HepG2 (cell line): ENCODE data around the gene RPL27A. TPM values are rescaled to one million over a fixed set of nuclear protein-coding genes. Genes with fewer than 3 reads are reported as not detected.

ENCODE experiments used
- ATF2 ChIP-seq: sonication (generic); formaldehyde crosslinking; IDR thresholded peaks from 2 replicates; pipeline ENCODE4 v1.4.0; 2020; ENCODE audit warnings: missing genetic modification reagents
- CBX1 ChIP-seq: IDR thresholded peaks from one replicate; pipeline ENCODE4 v1.6.1; 2016; ENCODE audit warnings: antibody characterized with exemption, low read depth
- FOXP4 ChIP-seq: sonication (generic); formaldehyde crosslinking; IDR thresholded peaks from 2 replicates; pipeline ENCODE4 v1.4.0; 2020; ENCODE audit warnings: missing genetic modification reagents
- HNRNPUL1 ChIP-seq: fragments of 200-400 bp; formaldehyde crosslinking; IDR thresholded peaks from 2 replicates; pipeline ENCODE4 v1.6.1; 2017; ENCODE audit warnings: low read depth, mild to moderate bottlenecking, low read length, moderate library complexity
- KIAA2018 ChIP-seq: sonication (generic); formaldehyde crosslinking; IDR thresholded peaks from 2 replicates; pipeline ENCODE4 v1.5.0; 2020; ENCODE audit warnings: mild to moderate bottlenecking, missing genetic modification reagents, borderline replicate concordance
- NR1H2 ChIP-seq: sonication (generic); formaldehyde crosslinking; IDR thresholded peaks from 2 replicates; pipeline ENCODE4 v1.8.1; 2022; ENCODE audit warnings: low read depth, missing genetic modification reagents, borderline replicate concordance
- SNAPC4 ChIP-seq: sonication (generic); formaldehyde crosslinking; IDR thresholded peaks from 2 replicates; pipeline ENCODE4 v1.4.0; 2020; ENCODE audit warnings: mild to moderate bottlenecking, missing genetic modification reagents
- SP2 ChIP-seq: sonication (generic); formaldehyde crosslinking; IDR thresholded peaks from 2 replicates; pipeline ENCODE4 v1.5.1; 2020; ENCODE audit warnings: mild to moderate bottlenecking, missing genetic modification reagents
- polyA plus RNA-seq, 8 experiments: library from polyadenylated mRNA; depleted of rRNA in 3 of 8; stranded (reverse) in 7 of 8; unstranded in 1 of 8; fragments of >200 nt; fragmentation: Illumina TruSeq in 4 of 8; extraction: Trizol in 4 of 8; gene quantifications; 2 replicates each; pipeline versions ENCODE4 v1.2.1 to v1.2.3, GENCODE V29; 2011 to 2016; ENCODE audit warnings: low read depth in 4 of 8, missing spikeins in 1 of 8, mixed read lengths in 1 of 8; ENCODE audit not compliant: insufficient read depth in 1 of 8
- total RNA-seq, 5 experiments: library from RNA; depleted of rRNA; stranded (reverse); fragments of >200 nt; fragmentation: Illumina TruSeq; extraction: Trizol; gene quantifications; 2 replicates each; pipeline ENCODE4 v1.2.3, GENCODE V29; 2016; ENCODE audit warnings: low read depth in 1 of 5

Gene RPL27A
- total and polyA plus RNA-seq, 2 of the 13 experiments (the other 11 are each of a cell fraction or from before 2014, with no cell fraction given), result 1,531 to 2,153 TPM

GRCh38 chr11:8682303-8683114 lies at the start of gene RPL27A, which contains the start of gene TRIM66 (continued):
- TF ChIP-seq KIAA2018 (CRISPR knock-in tag), result no peak
- no peak for TF ChIP-seq HNRNPUL1
- TF ChIP-seq SP2 (CRISPR knock-in tag), result peak; percentile 80
- peak; percentile 64; the same call in 1 of the 2 replicates for TF ChIP-seq SNAPC4 (CRISPR knock-in tag)
- TF ChIP-seq NR1H2, result no peak; the same call in 1 of the 2 replicates
- no peak for TF ChIP-seq CBX1
- no peak for TF ChIP-seq ATF2
- TF ChIP-seq FOXP4 (CRISPR knock-in tag), result peak; percentile 33; the same call in 1 of the 2 replicates
